Activated T-helper 1 cell treated with anti-CD3 and anti-CD28 coated beads, Interleukin-12 subunit alpha, Interleukin-12 subunit beta, Interleukin-2, Interleukin-4 antibody, amounts not matched to agents 30 ng/mL and 10 ng/mL and 1 ng/mL, durations not matched to agents 14 hours and 24 hours and 36 hours (primary cell): Measurements from ENCODE around the gene SECISBP2. TPM values are rescaled to one million over a fixed set of nuclear protein-coding genes. Genes with fewer than 3 reads are reported as not detected.
A peak's percentile ranks its signal among the peaks of the same experiment; 100 is the strongest.

Source experiments
- DNase-seq: peaks from one replicate; pipeline ENCODE4 v3.0.0; 2021; ENCODE audit warnings: low spot score
- H3K27ac Mint-ChIP-seq: one replicate; pipeline ENCODE4 v1.8.0; 2021; ENCODE audit warnings: mild to moderate bottlenecking, mixed read lengths
- H3K27me3 Mint-ChIP-seq: one replicate; pipeline ENCODE4 v1.8.0; 2022; ENCODE audit warnings: mild to moderate bottlenecking, moderate library complexity, mixed read lengths; ENCODE audit not compliant: insufficient read depth
- H3K36me3 Mint-ChIP-seq: one replicate; pipeline ENCODE4 v1.8.0; 2021; ENCODE audit warnings: low read depth, mixed read lengths
- H3K4me1 Mint-ChIP-seq: one replicate; pipeline ENCODE4 v1.8.0; 2021; ENCODE audit warnings: low read depth, mixed read lengths
- H3K4me3 Mint-ChIP-seq: one replicate; pipeline ENCODE4 v1.8.0; 2021; ENCODE audit warnings: mild to moderate bottlenecking, moderate library complexity, mixed read lengths
- H3K9me3 Mint-ChIP-seq: one replicate; pipeline ENCODE4 v1.8.0; 2021; ENCODE audit warnings: mixed read lengths
- intact Hi-C: fragments of 100-400 bp; cut with micrococcal nuclease; formaldehyde crosslinking; loops from one replicate; pipeline ENCODE4 v1.15.1; 2024
- total RNA-seq: library from RNA; stranded (reverse); gene quantifications from 2 replicates; pipeline ENCODE4 v1.2.3, GENCODE V29; 2022

The SECISBP2 gene
- total RNA-seq, 1 donor from 2014 or later = 49.4 TPM

DNA sequence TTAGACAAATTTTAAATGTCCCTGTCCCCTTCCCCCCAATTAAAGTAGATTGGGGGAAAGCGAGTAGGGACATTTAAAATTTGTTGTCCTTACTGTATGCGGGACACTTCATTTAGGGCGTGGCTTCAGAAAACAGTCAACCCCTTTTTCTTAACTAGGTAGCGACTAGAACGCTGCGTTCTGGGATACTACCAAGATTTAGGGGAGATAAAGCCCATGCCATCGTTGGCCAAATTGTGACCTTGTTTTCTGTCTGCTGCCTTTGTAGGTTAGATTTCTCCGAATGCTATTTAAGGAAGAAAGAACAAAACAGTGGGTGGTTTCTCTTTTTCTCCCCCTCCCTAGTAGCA, 6.1 kb upstream of the SECISBP2 start:
- Mint-ChIP-seq H3K9me3 (no peaks in the 10 kb centered on the region), H3K4me3 (peak overlapping the region; percentile 92), H3K27ac (peak overlapping the region; percentile 59), H3K36me3 (peaks cover 44% of the 10 kb centered on the region), H3K4me1 (peaks cover 40% of the 10 kb centered on the region), H3K27me3 (peaks cover 2% of the 10 kb centered on the region)
- DNase-seq = no peak
- intact Hi-C loops = loop anchor here (5.0 to 10.0 kb wide), 4 partner anchors 390 to 1007 kb away; partner anchors contain the start of gene SPIN1

DNA sequence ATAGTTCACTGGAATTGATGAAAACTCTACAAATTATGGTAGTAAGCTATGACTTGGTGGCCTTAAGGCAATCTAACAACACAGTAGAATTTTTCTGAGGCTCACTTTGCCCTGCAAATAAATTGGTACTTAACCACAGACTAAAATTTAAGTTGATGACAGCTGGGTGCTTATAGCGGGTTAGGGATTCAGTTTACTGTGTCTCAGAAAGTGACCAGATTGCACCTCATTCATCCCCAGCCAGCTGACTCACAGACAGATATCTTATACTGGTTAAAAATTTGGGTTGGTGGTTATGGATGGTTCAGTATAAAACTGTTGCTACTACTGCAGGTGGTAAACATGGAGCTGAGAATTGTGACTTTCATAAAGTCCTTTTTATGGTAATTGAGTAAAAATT, 4.5 kb upstream of the SECISBP2 start:
- H3K4me3 Mint-ChIP-seq = peak overlapping the region; percentile 92
- intact Hi-C loops = loop anchor here (5.0 to 10.0 kb wide), 4 partner anchors 388 to 1009 kb away; partner anchors contain the start of gene SPIN1
- peaks cover 52% of the 10 kb centered on the region for H3K36me3 Mint-ChIP-seq

DNA sequence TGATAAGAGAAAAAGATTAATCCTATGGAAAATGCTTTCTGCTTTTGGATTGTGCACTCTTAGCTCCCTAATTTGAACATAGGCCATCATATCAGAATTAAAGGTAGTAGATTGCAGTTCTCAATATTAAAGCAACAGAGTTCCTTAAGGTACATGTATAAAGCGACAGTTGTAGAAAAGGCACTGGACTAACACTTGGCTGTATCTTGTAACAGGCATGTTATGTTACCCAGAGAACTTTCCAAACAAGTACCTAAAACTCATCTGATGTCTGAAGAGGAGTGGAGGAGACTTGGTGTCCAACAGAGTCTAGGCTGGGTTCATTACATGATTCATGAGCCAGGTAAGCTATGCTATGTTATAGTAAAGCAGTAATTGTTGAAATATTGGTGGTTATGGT, 3.3 kb upstream of the SECISBP2 start:
- H3K27me3 Mint-ChIP-seq = peaks cover 2% of the 10 kb centered on the region
- DNase-seq = no peak

More for the DNA sequence above, 4.5 kb upstream of the SECISBP2 start:
- H3K4me1 Mint-ChIP-seq = peaks cover 48% of the 10 kb centered on the region
- H3K27me3 Mint-ChIP-seq = peaks cover 2% of the 10 kb centered on the region
- H3K27ac Mint-ChIP-seq = peak overlapping the region; percentile 74
- DNase-seq = no peak
- no peaks in the 10 kb centered on the region for H3K9me3 Mint-ChIP-seq

DNA sequence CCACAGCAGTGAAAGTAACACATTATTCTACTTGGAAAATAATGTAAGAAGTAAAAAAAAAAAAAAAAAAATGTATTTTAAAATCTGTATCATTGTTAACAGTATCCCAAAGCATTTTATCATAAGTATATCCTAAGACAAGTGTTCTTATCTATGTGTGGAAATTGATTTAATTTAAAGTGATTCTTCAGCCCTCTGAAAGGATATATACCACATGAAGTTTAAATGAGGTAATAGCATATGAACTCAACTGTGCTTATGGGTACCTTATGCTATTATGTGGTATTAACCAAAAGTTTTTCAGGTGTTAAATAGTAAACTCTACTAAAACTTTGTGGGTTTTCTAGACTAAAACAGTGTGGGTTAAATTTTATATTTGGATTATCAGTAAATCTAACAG, 2.8 kb upstream of the SECISBP2 start:
- no peak overlapping the region for H3K4me3 Mint-ChIP-seq
- no peaks in the 10 kb centered on the region for H3K9me3 Mint-ChIP-seq
- peaks cover 56% of the 10 kb centered on the region for H3K36me3 Mint-ChIP-seq
- peaks cover 2% of the 10 kb centered on the region for H3K27me3 Mint-ChIP-seq
- no peak for DNase-seq
- intact Hi-C loops = loop anchor here (5.0 to 10.0 kb wide), 3 partner anchors 182 to 1011 kb away; partner anchors contain the start of genes SEMA4D and SPIN1
- H3K27ac Mint-ChIP-seq = peak overlapping the region; percentile 74
- H3K4me1 Mint-ChIP-seq = peaks cover 61% of the 10 kb centered on the region

More for the DNA sequence above, 3.3 kb upstream of the SECISBP2 start:
- intact Hi-C loops = loop anchor here (5.0 to 10.0 kb wide), 5 partner anchors 182 to 1010 kb away; partner anchors contain the start of genes SEMA4D and SPIN1
- Mint-ChIP-seq H3K36me3 (peaks cover 58% of the 10 kb centered on the region), H3K4me3 (peak overlapping the region; percentile 92), H3K4me1 (peaks cover 58% of the 10 kb centered on the region), H3K9me3 (no peaks in the 10 kb centered on the region), H3K27ac (peak overlapping the region; percentile 74)

DNA sequence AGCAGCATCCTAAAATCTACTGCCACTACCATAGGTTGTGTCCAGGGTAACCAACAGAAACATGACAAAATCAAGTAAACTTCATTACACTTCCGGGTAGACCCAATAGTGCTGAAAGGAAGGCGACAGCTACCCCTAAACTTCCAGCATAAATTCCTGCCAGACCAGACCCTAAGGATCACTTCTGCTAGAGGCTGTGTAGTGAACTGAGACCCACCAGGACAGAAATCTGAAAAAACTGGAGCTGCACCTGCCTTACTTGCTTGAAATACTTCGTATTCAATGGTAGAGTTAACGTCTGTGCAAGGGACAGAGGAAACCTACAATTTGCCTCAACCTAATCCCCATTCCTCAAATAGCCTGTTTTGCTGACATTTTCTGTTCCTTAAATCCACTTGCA, 1.0 kb upstream of the SECISBP2 start:
- Mint-ChIP-seq H3K4me1 (peaks cover 72% of the 10 kb centered on the region), H3K9me3 (no peaks in the 10 kb centered on the region), H3K27ac (peak overlapping the region; percentile 95), H3K4me3 (peak overlapping the region; percentile 90), H3K27me3 (no peaks in the 10 kb centered on the region), H3K36me3 (peaks cover 64% of the 10 kb centered on the region)
- intact Hi-C loops = loop anchor here (5.0 to 10.0 kb wide), 3 partner anchors 180 to 1012 kb away; partner anchors contain the start of genes SEMA4D and SPIN1
- DNase-seq = no peak

DNA sequence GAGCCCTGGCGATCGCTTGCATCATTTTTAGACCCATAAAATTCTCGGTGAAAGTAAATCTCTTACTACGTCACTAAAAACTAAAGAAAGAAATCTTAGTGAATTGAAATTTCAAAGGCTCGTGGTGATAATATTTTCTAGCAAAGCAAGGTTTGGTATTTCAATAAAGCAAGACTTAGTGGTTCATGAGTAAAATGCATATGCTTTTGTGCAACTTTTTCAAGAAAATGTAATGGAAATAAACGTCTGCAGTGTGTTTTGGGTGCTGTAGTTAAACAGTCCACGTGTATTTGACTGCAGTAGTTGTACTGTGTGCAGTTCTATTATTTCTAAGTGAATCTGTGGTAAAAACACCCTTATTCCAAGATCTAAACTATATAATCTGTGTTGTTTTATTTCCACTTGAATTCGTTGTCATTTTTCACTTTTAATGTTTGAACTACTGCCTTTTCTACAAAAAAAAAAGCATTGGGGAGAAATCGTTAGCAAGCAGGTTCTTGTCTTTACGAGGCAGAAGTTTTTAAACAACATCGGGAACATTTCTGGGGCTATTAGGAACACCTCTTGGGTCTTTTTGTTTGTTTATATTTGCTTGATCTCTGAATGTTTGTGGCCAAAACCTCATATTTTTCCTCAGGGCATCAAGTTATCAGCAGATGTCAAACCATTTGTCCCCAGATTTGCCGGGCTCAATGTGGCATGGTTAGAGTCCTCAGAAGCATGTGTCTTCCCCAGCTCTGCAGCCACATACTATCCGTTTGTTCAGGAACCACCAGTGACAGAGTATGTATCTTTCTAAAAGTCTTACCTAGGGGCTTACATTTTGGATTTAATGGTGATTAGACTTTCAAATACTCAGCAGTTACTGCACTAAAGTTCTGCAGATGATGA, 960 bp downstream of the SECISBP2 start:
- no peak for DNase-seq
- Mint-ChIP-seq H3K4me3 (peak overlapping the region; percentile 90), H3K27ac (peak overlapping the region; percentile 92), H3K36me3 (peaks cover 56% of the 10 kb centered on the region), H3K4me1 (peaks cover 72% of the 10 kb centered on the region), H3K27me3 (no peaks in the 10 kb centered on the region), H3K9me3 (no peaks in the 10 kb centered on the region)
- intact Hi-C loops = loop anchor here (1.0 to 10.0 kb wide), 7 partner anchors 56 to 1014 kb away; partner anchors contain the start of genes SEMA4D and SPIN1

DNA sequence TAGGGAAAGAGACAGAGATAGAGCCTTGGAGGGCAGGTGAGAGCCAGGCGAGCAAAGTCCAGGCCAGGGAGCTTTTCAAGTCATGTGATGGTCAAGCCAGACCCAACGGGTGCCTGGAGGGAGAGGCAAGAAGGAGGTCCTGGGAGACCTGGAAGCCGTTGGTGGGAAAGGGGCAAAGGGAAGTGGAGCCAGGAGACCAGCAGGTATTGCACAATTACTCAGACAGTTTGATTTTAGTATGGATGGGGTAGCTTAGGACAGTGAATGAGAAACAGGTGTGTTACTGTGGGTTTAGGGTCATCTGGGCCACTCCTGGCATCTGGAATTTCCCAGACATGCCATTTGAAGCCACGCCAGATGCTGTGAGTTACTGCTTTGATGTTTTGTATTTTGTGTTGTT, 5.1 kb downstream of the SECISBP2 start:
- intact Hi-C loops = no loop called here
- peaks cover 45% of the 10 kb centered on the region for H3K4me1 Mint-ChIP-seq
- no peaks in the 10 kb centered on the region for H3K9me3 Mint-ChIP-seq
- H3K36me3 Mint-ChIP-seq = peaks cover 20% of the 10 kb centered on the region
- no peak overlapping the region for H3K4me3 Mint-ChIP-seq
- no peak overlapping the region for H3K27ac Mint-ChIP-seq
- no peak for DNase-seq
- no peaks in the 10 kb centered on the region for H3K27me3 Mint-ChIP-seq

DNA sequence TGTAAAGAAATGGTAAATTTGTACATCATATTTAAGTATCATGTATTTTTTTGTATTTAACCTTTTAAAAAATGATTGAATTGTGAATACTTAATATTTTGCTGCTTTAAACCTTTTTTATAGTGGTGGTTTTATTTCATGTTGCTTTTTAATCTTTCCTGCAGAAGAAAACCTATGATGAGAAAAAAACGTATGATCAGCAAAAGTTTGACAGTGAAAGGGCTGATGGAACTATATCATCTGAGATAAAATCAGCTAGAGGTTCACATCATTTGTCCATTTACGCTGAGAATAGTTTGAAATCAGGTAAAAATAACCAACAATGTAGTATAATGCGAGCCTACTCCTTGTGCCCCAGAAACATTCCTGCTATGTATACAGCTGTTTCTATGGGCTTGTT, 7.4 kb downstream of the SECISBP2 start:
- no peak for DNase-seq
- intact Hi-C loops = no loop called here
- Mint-ChIP-seq H3K4me3 (no peak overlapping the region), H3K36me3 (peaks cover 28% of the 10 kb centered on the region), H3K4me1 (peaks cover 30% of the 10 kb centered on the region), H3K27me3 (no peaks in the 10 kb centered on the region), H3K27ac (peak overlapping the region; percentile 31), H3K9me3 (no peaks in the 10 kb centered on the region)

DNA sequence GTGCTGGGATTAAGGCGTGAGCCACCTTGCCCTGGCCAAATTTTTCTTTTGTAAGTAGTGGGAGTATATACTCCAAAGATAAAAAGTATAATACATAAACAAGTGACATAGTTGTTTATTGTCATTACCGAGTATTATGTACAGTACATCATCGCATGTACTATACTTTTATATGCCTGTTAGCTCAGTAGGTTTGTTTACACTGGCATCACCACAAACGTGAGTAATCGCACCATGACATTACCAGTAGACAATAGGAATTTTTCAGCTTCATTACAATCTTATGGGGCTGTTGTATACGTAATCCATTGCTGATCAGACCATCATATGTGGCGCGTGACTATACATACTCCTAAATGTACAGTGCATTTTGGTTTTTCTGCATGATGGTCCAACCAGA, 9.8 kb downstream of the SECISBP2 start:
- H3K36me3 Mint-ChIP-seq = peaks cover 28% of the 10 kb centered on the region
- intact Hi-C loops = no loop called here
- no peaks in the 10 kb centered on the region for H3K27me3 Mint-ChIP-seq

DNA sequence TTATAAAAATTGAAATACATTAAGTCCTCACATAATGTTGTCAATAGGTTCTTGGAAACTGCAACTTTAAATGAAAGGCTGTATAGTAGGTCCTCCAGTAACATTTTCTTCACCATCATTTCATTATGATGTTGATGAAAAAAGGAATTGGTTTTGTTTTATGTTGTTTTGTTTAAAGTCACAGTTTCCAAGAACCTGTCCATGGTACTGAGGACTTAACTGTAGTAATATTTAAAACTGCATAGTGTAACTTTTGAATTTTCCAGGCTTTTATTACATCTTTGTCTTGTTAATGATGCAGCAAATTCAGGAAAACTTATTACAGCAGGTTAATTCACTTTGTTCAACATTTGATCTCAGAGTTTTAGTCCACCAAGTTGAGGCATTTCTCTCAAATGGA, 11.6 kb downstream of the SECISBP2 start:
- intact Hi-C loops = loop anchor here (5.0 to 10.0 kb wide), 2 partner anchors 67 to 415 kb away; no protein-coding TSS in a partner anchor
- Mint-ChIP-seq H3K36me3 (peaks cover 40% of the 10 kb centered on the region), H3K9me3 (no peaks in the 10 kb centered on the region), H3K4me1 (no peaks in the 10 kb centered on the region), H3K27ac (no peak overlapping the region), H3K4me3 (no peak overlapping the region), H3K27me3 (no peaks in the 10 kb centered on the region)
- no peak for DNase-seq

More for the DNA sequence above, 9.8 kb downstream of the SECISBP2 start:
- peaks cover 13% of the 10 kb centered on the region for H3K4me1 Mint-ChIP-seq
- H3K27ac Mint-ChIP-seq = no peak overlapping the region
- DNase-seq = no peak
- no peak overlapping the region for H3K4me3 Mint-ChIP-seq
- no peaks in the 10 kb centered on the region for H3K9me3 Mint-ChIP-seq

DNA sequence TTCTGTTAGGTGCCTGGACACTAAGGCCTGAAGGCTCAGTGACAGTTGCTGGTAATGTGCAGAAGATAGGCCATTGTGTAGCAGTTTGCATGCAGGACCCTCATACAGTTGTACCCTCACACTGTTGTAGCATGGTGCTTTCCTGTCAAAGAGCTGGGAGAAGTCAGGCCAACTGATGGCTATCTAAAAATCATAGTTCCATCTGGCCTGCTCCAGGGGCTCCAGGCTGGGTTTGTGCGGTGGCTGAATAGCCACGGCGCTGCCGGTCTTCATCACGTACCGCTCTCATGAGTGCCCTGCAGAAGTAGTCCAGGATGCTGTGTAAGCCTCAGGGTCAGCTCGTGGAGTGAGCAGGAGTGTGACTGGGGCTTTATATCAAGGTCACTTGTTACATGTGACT, 12.2 kb downstream of the SECISBP2 start:
- no peak overlapping the region for H3K4me3 Mint-ChIP-seq
- H3K27ac Mint-ChIP-seq = no peak overlapping the region
- no peak for DNase-seq
- H3K4me1 Mint-ChIP-seq = no peaks in the 10 kb centered on the region
- peaks cover 40% of the 10 kb centered on the region for H3K36me3 Mint-ChIP-seq
- H3K27me3 Mint-ChIP-seq = no peaks in the 10 kb centered on the region
- intact Hi-C loops = loop anchor here (5.0 to 10.0 kb wide), 2 partner anchors 67 to 414 kb away; no protein-coding TSS in a partner anchor
- no peaks in the 10 kb centered on the region for H3K9me3 Mint-ChIP-seq

DNA sequence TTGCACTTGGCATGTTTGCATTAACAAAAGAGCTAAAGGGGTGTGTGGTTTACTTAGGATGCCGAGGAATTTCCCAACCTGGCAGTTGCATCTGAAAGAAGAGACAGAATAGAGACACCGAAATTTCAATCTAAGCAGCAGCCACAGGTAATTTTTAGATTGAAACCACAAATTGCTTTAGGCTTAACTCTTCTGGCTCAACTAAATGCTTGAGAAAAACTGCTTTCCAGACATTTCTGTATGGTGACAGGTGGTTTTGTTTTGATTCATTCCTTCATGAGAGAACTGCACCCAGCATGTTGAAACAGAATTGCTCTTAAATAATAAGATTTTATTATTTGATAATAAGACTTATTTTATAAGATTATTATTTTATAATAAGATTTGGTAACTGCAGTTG, 21.5 kb downstream of the SECISBP2 start:
- no peaks in the 10 kb centered on the region for H3K9me3 Mint-ChIP-seq
- intact Hi-C loops = loop anchor here (1.0 to 10.0 kb wide), 3 partner anchors 22 to 405 kb away; partner anchors contain the start of gene SECISBP2
- peak overlapping the region; percentile 60 for H3K27ac Mint-ChIP-seq
- peaks cover 56% of the 10 kb centered on the region for H3K36me3 Mint-ChIP-seq
- no peak overlapping the region for H3K4me3 Mint-ChIP-seq
- no peaks in the 10 kb centered on the region for H3K27me3 Mint-ChIP-seq
- peaks cover 31% of the 10 kb centered on the region for H3K4me1 Mint-ChIP-seq
- no peak for DNase-seq

DNA sequence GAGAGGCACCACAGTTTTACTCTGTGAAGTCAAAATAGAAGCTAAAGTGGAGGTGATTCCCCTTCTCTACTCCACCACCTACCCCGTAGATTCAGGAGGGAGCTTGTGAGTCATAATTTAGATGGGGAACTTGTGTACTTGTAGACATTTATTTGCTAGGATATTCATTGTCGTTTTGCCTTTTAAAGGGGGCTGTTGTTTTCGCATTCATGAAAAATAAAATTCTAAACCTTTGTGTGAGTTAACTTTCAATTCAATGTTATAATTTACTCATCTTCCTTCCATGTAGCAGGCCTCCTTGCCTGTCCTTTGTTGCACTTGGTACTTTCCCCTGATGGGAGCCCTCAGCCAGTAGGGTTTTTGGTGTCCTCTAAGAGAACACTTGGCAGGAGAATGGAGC, 22.0 kb downstream of the SECISBP2 start:
- DNase-seq = no peak
- Mint-ChIP-seq H3K4me3 (no peak overlapping the region), H3K27ac (peak overlapping the region; percentile 60), H3K27me3 (no peaks in the 10 kb centered on the region), H3K4me1 (peaks cover 35% of the 10 kb centered on the region), H3K9me3 (no peaks in the 10 kb centered on the region), H3K36me3 (peaks cover 61% of the 10 kb centered on the region)
- intact Hi-C loops = loop anchor here (1.0 to 5.0 kb wide), 2 partner anchors 22 to 197 kb away; partner anchors contain the start of gene SECISBP2
